Mesodermal cell (in vitro differentiated cells): ENCODE measurements around the gene TNFRSF4.

Experiments used
- H3K27ac ChIP-seq: 2 replicates; pipeline ENCODE4 v1.7.0; 2013; ENCODE audit warnings: mild to moderate bottlenecking, low read depth, low read length, moderate library complexity; ENCODE audit not compliant: severe bottlenecking
- H3K36me3 ChIP-seq: 2 replicates; pipeline ENCODE4 v1.7.1; 2013; ENCODE audit warnings: mild to moderate bottlenecking, low read length, moderate library complexity; ENCODE audit not compliant: control insufficient read depth, insufficient read depth
- H3K4me1 ChIP-seq: one replicate; pipeline ENCODE4 v1.7.1; 2013; ENCODE audit warnings: mild to moderate bottlenecking, low read length; ENCODE audit not compliant: insufficient read depth, control insufficient read depth, poor library complexity, severe bottlenecking
- H3K4me3 ChIP-seq: 2 replicates; pipeline ENCODE4 v1.7.0; 2013; ENCODE audit warnings: low read length, control low read depth, mild to moderate bottlenecking; ENCODE audit not compliant: insufficient read depth, poor library complexity, severe bottlenecking; ENCODE audit errors: extremely low read depth
- H3K9me3 ChIP-seq: 2 replicates; pipeline ENCODE4 v1.7.1; 2013; ENCODE audit warnings: mild to moderate bottlenecking, low read length, moderate library complexity; ENCODE audit not compliant: control insufficient read depth
- WGBS, 2 experiments: methylation state at CpG; one replicate each; pipeline ENCODE4 v1.1.5; 2013; ENCODE audit warnings: missing lambda C conversion rate in 2 of 2; ENCODE audit not compliant: insufficient coverage in 2 of 2; 5-methylcytosine and 5-hydroxymethylcytosine counted together

Gene TNFRSF4

DNA sequence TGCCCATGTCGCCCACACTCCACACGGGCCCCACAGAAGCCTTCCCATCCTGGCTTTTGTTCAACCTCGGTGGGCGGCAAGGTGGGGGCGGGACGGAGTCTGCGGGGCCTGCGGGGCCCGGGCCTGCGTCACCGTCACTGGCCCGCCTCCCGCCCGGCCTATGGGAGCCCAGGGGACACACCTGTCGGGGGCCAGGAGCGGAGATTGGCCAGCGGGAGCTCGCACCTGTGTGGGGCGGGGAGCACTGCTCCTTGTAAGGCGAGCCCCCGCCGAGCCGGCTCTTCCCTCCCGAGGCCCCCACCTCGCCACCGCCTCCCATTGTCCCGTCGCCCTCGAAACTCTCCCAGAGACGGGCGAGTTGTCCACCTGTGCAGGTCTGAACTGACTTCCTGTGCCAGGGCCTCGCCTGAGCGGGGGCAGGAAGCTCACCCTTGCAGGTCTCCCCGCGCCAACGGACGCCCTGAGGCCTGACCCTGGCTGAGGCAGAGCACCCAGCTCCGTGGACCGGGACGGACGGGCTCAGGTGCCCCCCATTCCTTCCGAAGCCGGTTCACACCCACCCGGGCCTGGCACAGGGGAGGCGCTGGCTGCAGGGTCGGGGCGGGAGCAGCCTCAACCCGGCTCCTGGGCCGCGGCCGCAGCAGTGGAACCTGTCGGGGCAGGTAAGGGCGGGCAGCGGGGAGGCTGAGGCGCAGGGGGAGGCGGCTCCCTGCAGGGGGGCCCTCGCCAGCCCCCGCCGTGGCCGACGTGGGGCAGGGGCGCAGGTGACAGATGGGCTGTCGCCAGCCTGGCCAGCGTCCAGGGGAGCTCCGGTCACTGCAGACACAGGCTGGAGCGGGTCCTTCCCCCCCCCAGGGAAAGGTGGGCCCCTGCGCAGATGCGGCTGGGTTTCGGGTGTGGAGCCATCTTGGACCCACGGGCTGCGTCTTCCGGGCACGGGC, 51.1 kb downstream of the TNFRSF4 start:
- Histone ChIP-seq H3K36me3 (no peaks in the 10 kb centered on the region), H3K4me1 (peaks cover 15% of the 10 kb centered on the region), H3K27ac (no peak overlapping the region), H3K9me3 (no peaks in the 10 kb centered on the region), H3K4me3 (no peak overlapping the region)
- WGBS, 2 experiments = 92% methylated on average over 56 to 70 of the region's 73 CpGs

DNA sequence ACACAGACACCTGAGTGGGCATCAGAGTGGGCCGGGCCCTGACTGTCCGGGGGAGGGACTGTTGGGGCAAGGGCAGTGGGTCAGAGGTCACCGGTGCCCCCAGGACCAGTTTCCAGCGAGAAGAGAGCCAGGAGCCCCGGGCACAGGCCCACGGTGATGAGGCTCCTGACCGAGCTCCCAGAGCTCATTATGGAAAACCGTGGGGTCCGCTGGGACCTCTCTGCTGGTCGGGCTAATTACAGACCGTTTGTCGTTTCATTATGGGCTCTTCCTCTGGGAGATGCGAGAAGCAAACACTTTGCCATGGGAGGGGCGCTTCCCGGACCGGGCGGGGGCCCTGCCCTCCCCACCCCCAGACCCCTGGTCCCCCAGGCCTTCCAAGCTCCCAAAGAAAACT, 52.3 kb downstream of the TNFRSF4 start:
- H3K4me1 ChIP-seq = peaks cover 16% of the 10 kb centered on the region
- H3K4me3 ChIP-seq = no peak overlapping the region
- H3K27ac ChIP-seq = no peak overlapping the region
- WGBS, 2 experiments = 87 to 93% methylated on average over 14 to 15 of the region's 17 CpGs
- no peaks in the 10 kb centered on the region for H3K9me3 ChIP-seq
- no peaks in the 10 kb centered on the region for H3K36me3 ChIP-seq
